NB4 (cell line): ENCODE results near the gene CREB3L1.
"Not testable (repeated sequence)": the region's sequence is repeated elsewhere in the genome, so short reads cannot be mapped to it uniquely, and the experiment has no call there.

Experiments used
- CTCF ChIP-seq: IDR thresholded peaks from one replicate; pipeline ENCODE4 v1.5.1; 2012; ENCODE audit warnings: low read depth, low read length
- MAX ChIP-seq: IDR thresholded peaks from 2 replicates; pipeline ENCODE4 v1.6.1; 2011; ENCODE audit warnings: low read depth, low read length
- MYC ChIP-seq: IDR thresholded peaks from 2 replicates; pipeline ENCODE4 v1.6.1; 2011; ENCODE audit warnings: low read depth, low read length
- POLR2A ChIP-seq: IDR thresholded peaks from 2 replicates; pipeline ENCODE4 v1.6.1; 2011; ENCODE audit warnings: mild to moderate bottlenecking; ENCODE audit not compliant: insufficient read length; ENCODE audit errors: extremely low read depth

- TF ChIP-seq CTCF, POLR2A, MYC, MAX: not testable (repeated sequence)
These were observed 18.1 kb upstream of the CREB3L1 start for GRCh38 chr11:46259347-46259746.
